SK-N-SH treated with all-trans-retinoic acid at 6 μM for 48 hours (cell line): ENCODE results near the gene NKX2-3.

Source experiments
- ATAC-seq: fragments of 200-7000 bp; cut with Tn5 transposase; 3 replicates; pipeline ENCODE4 v1.9.1; 2020; ENCODE audit warnings: mild to moderate bottlenecking, moderate library complexity
- BACH2 ChIP-seq: fragments of 250-450 bp; sonication (Bioruptor Pico); IDR thresholded peaks from 2 replicates; pipeline ENCODE4 v1.9.0; 2021; ENCODE audit warnings: mild to moderate bottlenecking, borderline replicate concordance
- CREB5 ChIP-seq: fragments of 250-450 bp; sonication (Bioruptor Pico); IDR thresholded peaks from 2 replicates; pipeline ENCODE4 v1.5.1; 2020; ENCODE audit warnings: low read depth, mild to moderate bottlenecking, moderate library complexity
- CSDC2 ChIP-seq: fragments of 250-450 bp; sonication (Bioruptor Pico); IDR thresholded peaks from 2 replicates; pipeline ENCODE4 v1.5.0; 2020; ENCODE audit warnings: mild to moderate bottlenecking, moderate library complexity
- CSRNP3 ChIP-seq: fragments of 250-450 bp; sonication (Bioruptor Pico); IDR thresholded peaks from 2 replicates; pipeline ENCODE4 v1.5.1; 2021; ENCODE audit warnings: mild to moderate bottlenecking, moderate library complexity
- ESRRG ChIP-seq: fragments of 250-450 bp; sonication (Bioruptor Pico); IDR thresholded peaks from 2 replicates; pipeline ENCODE4 v1.6.1; 2021; ENCODE audit warnings: mild to moderate bottlenecking
- GLIS3 ChIP-seq: fragments of 250-450 bp; sonication (Bioruptor Pico); IDR thresholded peaks from 2 replicates; pipeline ENCODE4 v1.5.0; 2020; ENCODE audit warnings: mild to moderate bottlenecking, moderate library complexity
- ISL1 ChIP-seq: fragments of 250-450 bp; sonication (Bioruptor Pico); IDR thresholded peaks from 2 replicates; pipeline ENCODE4 v2.1.2; 2022; ENCODE audit warnings: mild to moderate bottlenecking, moderate library complexity
- OSR1 ChIP-seq: fragments of 250-450 bp; sonication (Bioruptor Pico); IDR thresholded peaks from 2 replicates; pipeline ENCODE4 v1.8.0; 2022; ENCODE audit warnings: moderate library complexity, mild to moderate bottlenecking, inconsistent platforms
- PATZ1 ChIP-seq: fragments of 250-450 bp; sonication (Bioruptor Pico); IDR thresholded peaks from 2 replicates; pipeline ENCODE4 v1.8.0; 2020; ENCODE audit warnings: mild to moderate bottlenecking, moderate library complexity, borderline replicate concordance
- POU6F1 ChIP-seq: fragments of 250-450 bp; sonication (Bioruptor Pico); IDR thresholded peaks from 2 replicates; pipeline ENCODE4 v1.8.0; 2021; ENCODE audit warnings: low read depth, mild to moderate bottlenecking, moderate library complexity, borderline replicate concordance
- PPARA ChIP-seq: fragments of 250-450 bp; sonication (Bioruptor Pico); IDR thresholded peaks from 2 replicates; pipeline ENCODE4 v1.5.0; 2020; ENCODE audit warnings: mild to moderate bottlenecking, borderline replicate concordance
- RARB ChIP-seq: fragments of 250-450 bp; sonication (Bioruptor Pico); IDR thresholded peaks from 2 replicates; pipeline ENCODE4 v1.8.0; 2021; ENCODE audit warnings: mild to moderate bottlenecking, moderate library complexity
- SNAI2 ChIP-seq: fragments of 250-450 bp; sonication (Bioruptor Pico); IDR thresholded peaks from 2 replicates; pipeline ENCODE4 v1.5.0; 2020; ENCODE audit warnings: mild to moderate bottlenecking, moderate library complexity
- TCF4 ChIP-seq: fragments of 250-450 bp; sonication (Bioruptor Pico); IDR thresholded peaks from 2 replicates; pipeline ENCODE4 v1.8.0; 2021; ENCODE audit warnings: mild to moderate bottlenecking, moderate library complexity, borderline replicate concordance
- TOX ChIP-seq: fragments of 250-450 bp; sonication (Bioruptor Pico); IDR thresholded peaks from 2 replicates; pipeline ENCODE4 v1.8.0; 2021; ENCODE audit warnings: mild to moderate bottlenecking, moderate library complexity, borderline replicate concordance
- ZC3H10 ChIP-seq: fragments of 250-450 bp; sonication (Bioruptor Pico); IDR thresholded peaks from 2 replicates; pipeline ENCODE4 v1.5.1; 2021; ENCODE audit warnings: mild to moderate bottlenecking, moderate library complexity
- ZFP3 ChIP-seq: fragments of 250-450 bp; sonication (Bioruptor Pico); IDR thresholded peaks from 2 replicates; pipeline ENCODE4 v1.5.0; 2020; ENCODE audit warnings: mild to moderate bottlenecking, moderate library complexity
- ZNF565 ChIP-seq: fragments of 450-650 bp; formaldehyde crosslinking; conservative IDR thresholded peaks from 2 replicates; pipeline ENCODE4 v1.5.0; 2020; ENCODE audit warnings: low read depth, mild to moderate bottlenecking, moderate library complexity
- ZNF70 ChIP-seq: fragments of 450-650 bp; formaldehyde crosslinking; IDR thresholded peaks from 2 replicates; pipeline ENCODE4 v1.5.0; 2020; ENCODE audit warnings: mild to moderate bottlenecking, moderate library complexity

The NKX2-3 gene

GRCh38 chr10:99548041-99548530 lies 15.3 kb downstream of the NKX2-3 start:
- ATAC-seq: peak; percentile 88
- TF ChIP-seq ZNF70 (CRISPR knock-in tag) (no peak), PPARA (CRISPR knock-in tag) (no peak), BACH2 (CRISPR knock-in tag) (no peak), ZFP3 (CRISPR knock-in tag) (no peak), PATZ1 (CRISPR knock-in tag) (no peak), CSRNP3 (CRISPR knock-in tag) (no peak), ZNF565 (CRISPR knock-in tag) (no peak)

- ATAC-seq: no peak
- TF ChIP-seq RARB (no peak), ZNF70 (CRISPR knock-in tag) (no peak), POU6F1 (CRISPR knock-in tag) (no peak), SNAI2 (no peak), ZNF565 (CRISPR knock-in tag) (no peak), TCF4 (CRISPR knock-in tag) (no peak), PPARA (CRISPR knock-in tag) (no peak), BACH2 (CRISPR knock-in tag) (no peak), GLIS3 (CRISPR knock-in tag) (no peak), OSR1 (CRISPR knock-in tag) (no peak), ISL1 (no peak)
- TF ChIP-seq, all 23 proteins: peak for 0
These were observed 18.4 kb downstream of the NKX2-3 start for GRCh38 chr10:99551158-99551557.

- TF ChIP-seq ZC3H10 (CRISPR knock-in tag): no peak
- TF ChIP-seq TOX (CRISPR knock-in tag): no peak
- TF ChIP-seq RARB: no peak
- TF ChIP-seq OSR1 (CRISPR knock-in tag): no peak
- no peak for TF ChIP-seq ESRRG (CRISPR knock-in tag)
- no peak for TF ChIP-seq ISL1
- TF ChIP-seq TCF4 (CRISPR knock-in tag): no peak
- no peak for TF ChIP-seq ZNF565 (CRISPR knock-in tag)
- no peak for TF ChIP-seq PPARA (CRISPR knock-in tag)
- TF ChIP-seq, all 23 proteins: peak for 0
- no peak for ATAC-seq
These were observed 18.9 kb downstream of the NKX2-3 start for GRCh38 chr10:99551616-99552015.

- ATAC-seq: no peak
- no peak for TF ChIP-seq CSDC2 (CRISPR knock-in tag)
- TF ChIP-seq ZFP3 (CRISPR knock-in tag): no peak
- no peak for TF ChIP-seq CREB5
- TF ChIP-seq PATZ1 (CRISPR knock-in tag): no peak
- no peak for TF ChIP-seq ESRRG (CRISPR knock-in tag)
These were observed 22.6 kb downstream of the NKX2-3 start for GRCh38 chr10:99555371-99555770.
